Activated CD4-positive, alpha-beta T cell treated with anti-CD3 and anti-CD28 coated beads, Interleukin-2, Interleukin-4, amounts not matched to agents 100 ng/mL and 50 ng/mL, durations not matched to agents 16 hours and 8 hours (primary cell): Measurements from ENCODE around the gene RPTOR.
"Not testable (repeated sequence)": the region's sequence is repeated elsewhere in the genome, so short reads cannot be mapped to it uniquely, and the experiment has no call there.

ENCODE experiments used
- DNase-seq: peaks from one replicate; pipeline ENCODE4 v3.0.0-alpha.2; 2020; ENCODE audit warnings: low spot score

The RPTOR gene

DNA sequence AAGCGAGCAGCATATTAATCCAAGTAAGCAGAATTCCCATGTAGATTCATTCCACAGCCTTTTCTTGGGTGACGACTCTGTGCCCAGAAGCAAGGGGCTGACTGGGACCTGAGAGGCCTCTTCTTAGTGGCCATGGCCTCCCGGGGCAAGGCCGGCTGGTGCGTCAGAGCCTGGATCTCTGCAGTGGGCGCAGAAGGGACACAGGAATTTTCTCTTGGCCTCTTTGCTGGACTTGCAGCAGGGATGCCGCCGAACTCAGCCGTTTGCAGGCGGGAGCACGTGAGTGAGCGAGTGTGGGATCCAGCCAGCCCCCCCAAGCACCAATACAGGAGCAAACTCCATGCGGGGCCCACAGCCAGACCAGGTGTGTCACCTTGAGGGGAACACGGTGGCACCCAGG, 151.8 kb downstream of the RPTOR start:
- no peak for DNase-seq

DNA sequence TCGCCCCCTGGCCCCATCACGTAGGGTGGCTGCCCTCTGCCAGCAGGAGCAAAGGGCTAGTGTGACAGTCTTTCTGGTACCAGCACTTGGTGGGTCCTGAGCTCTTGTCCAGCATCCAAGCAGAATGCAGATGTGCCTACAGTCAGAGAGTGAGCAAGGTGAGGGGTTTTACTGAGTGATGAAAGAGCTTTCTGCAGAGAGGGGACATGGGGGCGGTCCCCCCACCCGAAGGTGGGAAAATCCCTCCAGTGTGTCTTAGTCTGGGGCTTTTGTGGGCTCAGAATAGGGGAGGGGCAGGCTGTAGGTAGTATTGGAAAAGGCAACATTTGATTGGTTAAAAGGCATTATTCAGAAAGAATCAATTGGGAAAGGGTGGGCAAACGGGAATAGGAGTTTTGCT, 152.3 kb downstream of the RPTOR start:
- no peak for DNase-seq

DNA sequence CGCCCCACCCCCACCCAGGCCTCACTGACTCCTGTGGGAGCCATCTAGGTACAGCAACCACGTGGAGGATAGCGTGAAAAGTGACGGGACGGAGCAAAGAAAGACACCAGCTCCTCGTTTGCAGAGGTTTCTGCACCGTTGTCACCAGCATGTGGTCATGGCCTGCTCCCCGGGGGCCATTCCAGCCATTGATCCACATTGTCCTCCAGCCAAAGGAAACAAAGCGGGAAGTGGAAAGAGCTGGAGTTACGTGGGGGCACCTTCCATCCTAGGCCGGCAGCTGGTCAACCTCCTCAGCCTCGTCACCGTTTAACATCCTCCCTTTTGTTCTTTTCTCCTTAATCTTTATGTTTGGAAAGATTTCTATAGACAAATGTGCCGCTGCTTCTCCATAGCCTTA, 153.7 kb downstream of the RPTOR start:
- DNase-seq, result no peak

DNA sequence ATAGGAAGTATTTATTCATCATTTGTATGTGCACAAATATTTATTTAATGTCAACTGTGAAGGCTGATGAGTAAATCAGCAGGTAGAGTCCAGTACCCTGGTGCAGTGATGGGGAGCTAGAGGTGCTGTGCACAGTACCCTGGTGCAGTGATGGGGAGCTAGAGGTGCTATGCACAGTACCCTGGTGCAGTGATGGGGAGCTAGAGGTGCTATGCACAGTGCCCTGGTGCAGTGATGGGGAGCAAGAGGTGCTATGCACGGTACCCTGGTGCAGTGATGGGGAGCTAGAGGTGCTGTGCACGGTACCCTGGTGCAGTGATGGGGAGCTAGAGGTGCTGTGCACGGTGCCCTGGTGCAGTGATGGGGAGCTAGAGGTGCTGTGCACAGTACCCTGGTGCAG, 154.6 kb downstream of the RPTOR start:
- not testable (repeated sequence) for DNase-seq

DNA sequence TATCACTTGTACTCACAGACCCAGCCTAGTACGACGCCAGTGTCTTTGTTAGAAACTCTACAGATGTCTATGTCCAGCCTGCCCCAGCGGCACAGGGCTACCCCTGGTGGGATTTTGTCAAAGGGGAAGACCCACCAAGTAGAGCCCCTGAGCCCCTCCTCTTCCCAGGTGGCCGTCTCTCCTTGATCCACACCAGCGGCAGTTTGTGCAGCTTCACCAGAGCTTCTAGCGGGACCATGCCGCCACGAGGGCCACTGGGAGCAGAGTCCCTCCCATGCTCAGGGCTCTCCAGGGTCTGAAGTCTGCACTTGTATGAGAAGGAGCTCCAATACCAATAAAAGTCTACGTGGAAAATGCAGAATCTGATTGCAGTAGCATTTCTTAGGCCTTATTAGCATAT, 157.1 kb downstream of the RPTOR start:
- DNase-seq, result no peak

DNA sequence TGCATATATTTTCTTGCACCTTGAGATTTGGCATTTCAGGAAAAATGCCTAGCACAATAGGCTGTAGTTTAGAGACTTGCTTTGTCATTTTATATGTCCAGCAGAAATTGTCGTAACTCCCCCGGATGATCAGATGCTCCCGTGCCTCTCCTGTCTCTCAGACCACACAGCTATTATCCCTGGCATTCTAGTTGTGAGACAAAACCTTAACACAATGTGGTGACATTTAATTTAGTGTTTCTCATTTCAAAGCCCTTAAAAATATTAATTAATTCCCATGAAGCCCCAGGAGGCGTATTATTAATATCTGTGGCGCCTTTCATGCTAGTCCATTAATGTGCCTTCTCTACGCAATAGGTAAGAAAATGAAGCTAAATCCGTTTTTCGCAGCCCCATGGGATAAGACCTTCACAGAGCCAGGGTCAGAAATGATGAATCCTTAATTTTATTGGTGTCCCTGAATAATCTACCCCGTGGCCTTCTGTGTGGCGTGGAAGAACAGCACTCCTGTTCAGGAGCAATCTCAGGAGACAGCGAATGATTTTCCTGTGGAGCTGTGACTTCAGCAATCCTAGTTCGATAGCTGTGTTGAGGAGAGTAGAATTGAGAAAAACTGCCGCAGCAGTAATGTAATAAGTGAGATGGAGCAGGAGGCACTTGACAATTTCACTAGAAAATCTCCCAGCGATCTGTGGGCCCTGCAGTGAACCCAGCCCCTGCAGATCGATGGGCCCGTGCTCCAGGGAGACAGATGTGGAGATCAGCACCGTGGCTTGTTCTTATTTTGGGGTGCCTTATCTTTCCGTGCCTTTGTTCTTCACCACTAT, 157.9 kb downstream of the RPTOR start:
- DNase-seq, result no peak

DNA sequence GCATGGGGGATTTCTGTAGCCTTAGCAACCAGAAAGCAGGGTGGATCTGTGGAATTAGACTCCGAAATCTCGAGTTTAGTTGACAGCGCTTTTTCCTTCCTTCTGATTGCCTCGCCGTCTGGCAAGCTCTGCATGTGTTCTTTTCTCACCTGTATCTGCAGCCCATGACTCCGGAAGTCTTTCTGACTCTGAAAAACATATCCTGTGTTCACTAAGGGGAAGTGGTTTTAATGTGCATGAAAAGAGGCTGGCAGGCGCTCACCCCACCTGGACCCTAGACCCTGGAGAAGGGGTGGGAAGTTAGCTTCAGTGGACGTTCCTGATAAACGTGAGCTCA, 158.5 kb downstream of the RPTOR start:
- peak; percentile 44 for DNase-seq

DNA sequence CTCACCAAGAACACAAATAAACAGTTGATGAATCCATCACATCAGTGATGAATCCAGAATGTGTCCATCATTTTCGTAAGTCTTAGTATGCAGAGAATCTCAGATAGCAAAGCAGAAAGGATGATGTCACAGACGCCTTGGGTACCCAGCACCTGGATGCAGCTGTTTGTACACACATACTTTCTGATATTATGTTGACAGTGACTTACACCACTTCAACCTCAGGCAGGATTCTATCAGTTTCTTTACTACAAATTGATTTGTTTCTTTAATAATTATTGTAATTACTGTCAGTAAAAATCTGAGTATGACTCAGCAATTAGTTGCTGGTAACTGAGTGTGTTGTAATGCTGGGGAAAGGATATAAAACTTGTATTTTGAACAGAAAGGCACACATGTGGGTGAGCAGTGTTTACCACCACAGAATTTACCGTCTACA, 159.8 kb downstream of the RPTOR start:
- DNase-seq, result peak; percentile 4

DNA sequence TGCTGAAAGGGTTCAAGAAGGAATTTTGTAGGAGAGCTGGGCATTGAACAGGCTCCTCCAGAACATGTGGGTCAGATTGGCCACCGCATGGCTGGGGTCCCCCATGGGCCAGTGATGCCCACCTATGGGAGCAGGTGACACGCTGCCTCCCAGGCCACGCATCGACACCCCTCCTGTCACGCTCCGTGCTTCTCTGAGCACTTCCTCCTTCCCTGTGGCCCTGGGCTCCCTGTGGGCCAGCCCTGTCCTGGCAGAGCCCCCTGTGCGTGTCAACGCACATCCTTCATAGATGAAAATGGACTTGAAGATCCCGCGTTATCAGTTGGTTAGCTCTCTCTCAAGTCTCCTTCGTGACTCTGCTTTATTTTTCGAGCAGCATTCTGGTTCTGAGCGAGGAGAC, 160.3 kb downstream of the RPTOR start:
- no peak for DNase-seq

DNA sequence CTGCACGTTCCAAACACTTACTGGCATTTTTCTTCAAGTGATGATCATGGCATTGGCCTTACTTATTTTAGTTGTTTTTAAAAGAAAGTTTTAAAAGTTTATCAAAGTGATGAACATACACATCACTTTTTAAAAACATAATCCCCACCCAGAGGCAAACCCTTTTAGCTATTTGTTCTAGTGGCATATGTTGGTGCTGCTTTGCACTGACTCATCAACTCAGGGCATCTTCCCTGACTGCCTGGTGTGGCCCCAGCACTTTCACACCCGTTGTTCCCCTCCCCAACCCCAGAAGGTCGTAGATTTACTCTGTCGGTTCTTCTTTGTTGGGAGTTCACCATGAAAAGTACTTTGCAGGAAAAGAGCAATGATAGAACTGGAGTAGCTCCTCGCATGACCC, 161.3 kb downstream of the RPTOR start:
- no peak for DNase-seq

DNA sequence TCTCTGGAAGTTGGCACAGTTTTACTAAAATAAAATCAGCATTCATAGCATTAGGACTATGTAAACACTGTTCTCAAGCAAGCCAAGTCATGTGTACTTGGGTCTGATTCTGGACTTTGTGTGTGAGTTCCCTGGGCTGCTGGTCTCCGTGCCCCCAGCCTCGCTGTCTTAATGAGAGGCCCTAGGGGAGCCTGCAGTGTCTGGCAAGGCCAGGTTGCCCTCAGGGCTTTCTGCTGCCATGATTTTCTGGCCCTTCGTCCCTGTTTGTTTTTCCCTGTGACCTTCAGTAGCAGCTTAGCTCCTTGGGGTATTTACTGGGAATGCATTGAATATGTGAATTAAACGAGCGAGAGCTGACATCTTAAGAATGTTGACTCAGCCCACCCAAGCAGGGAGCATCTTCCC, 161.8 kb downstream of the RPTOR start:
- DNase-seq, result no peak

DNA sequence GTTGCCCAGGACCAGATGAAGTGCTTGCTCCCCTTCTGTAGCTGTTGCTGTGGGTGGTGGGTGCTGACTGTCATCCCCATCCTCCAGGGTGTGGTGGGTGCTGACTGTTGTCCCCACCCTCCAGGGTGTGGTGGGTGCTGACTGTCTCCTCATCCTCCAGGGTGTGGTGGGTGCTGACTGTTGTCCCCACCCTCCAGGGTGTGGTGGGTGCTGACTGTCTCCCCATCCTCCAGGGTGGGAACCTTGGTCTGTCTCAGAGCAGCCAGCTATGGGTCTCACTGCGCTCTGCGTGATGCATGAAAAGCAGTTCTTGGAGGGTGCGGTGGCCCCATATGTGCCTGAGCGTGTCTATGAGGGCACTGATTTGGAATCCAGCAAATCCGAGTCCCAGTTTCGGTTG, 163.8 kb downstream of the RPTOR start:
- DNase-seq, result no peak

DNA sequence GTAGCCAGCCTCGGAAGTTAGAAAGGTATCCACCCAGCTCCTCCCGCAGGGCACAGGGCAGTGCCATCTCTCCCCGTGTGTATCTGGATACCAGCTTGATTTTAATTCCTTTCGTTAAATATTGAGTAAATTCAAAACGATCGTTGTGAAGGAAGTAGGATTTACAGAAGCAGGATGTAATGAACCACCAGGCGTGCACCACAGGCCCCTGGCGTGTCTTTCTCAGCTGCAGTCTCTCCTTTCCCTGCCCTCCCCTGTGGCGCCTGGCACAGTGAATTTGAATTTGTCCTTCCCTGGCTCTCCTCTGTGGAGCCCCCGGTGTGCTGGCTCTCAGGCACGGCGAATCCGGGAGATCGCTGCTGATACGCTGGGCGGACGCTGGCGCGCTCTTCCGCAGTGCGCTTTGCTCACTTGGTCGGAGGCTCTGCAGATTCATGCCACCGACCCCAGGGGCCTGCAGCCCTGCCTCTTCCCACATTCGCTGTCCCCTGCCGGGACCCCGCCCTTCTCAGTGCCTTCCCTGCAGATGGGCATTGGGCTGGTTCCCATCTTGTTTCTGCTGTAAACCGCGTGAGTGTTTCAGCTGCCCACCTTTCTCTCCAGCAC, 164.6 kb downstream of the RPTOR start:
- no peak for DNase-seq

DNA sequence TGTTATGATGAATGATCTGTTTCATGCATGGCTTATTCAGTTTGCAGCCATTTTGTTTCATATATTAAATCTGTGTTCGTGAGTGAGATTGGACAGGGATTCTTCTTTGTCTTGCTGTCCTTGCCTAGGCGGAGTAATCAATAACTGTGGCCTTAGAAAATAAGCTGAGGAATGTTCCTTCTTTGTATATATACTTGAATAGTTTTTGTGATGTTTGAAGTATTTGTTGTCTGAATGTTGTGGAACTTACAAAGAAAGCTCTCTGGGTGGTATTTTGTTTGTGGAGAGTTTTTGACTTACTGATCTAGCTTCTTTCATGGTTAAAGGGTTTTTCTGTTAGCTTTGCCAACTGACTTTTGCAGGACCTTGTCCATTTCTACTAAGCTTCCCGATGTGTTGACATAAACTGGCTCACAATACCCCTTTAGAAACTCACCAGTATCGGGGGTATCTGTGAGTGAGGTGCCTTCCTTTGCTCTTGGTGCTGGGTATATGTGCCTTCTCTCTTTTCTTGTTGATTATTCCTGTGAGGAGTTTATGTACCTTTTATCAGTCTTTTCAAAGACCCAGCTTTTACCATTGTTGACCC, 166.2 kb downstream of the RPTOR start:
- DNase-seq, result no peak

DNA sequence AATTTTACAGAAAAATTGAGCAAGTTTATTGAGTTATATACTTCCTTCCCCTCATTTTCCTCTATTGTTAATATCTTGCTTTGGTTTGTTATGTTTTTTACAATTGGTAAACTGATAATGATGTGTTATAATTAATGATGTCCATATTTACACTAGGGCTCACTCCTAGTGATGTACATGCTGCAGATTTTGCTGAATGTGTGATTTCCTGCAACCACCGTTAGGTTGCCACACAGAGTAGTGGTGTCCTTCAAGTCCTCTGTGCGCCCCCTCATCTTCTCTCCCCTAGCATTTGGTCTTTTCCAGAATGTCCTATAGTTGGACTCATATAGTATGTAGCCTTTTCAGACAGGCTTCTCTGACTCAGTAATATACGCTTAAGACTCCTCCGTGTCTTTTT, 167.5 kb downstream of the RPTOR start:
- no peak for DNase-seq

DNA sequence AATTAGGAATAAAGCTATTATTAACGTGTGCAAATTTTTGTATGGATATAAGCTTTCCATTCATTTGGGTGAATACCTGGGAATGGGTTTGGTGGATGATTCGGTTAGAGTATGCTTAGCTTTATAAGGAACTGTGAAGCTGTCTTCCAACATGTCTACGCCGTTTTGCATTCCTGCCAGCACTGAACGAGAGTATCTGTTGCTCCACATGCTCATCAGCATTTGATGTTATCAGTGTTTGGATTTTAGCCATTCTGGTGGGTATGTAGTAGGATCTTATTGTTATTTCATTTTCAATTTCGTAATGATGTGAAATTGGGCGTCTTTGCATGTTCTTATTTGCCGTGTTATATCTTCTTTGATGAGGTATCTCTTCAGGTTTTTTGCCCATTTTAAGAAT, 168.0 kb downstream of the RPTOR start:
- no peak for DNase-seq

DNA sequence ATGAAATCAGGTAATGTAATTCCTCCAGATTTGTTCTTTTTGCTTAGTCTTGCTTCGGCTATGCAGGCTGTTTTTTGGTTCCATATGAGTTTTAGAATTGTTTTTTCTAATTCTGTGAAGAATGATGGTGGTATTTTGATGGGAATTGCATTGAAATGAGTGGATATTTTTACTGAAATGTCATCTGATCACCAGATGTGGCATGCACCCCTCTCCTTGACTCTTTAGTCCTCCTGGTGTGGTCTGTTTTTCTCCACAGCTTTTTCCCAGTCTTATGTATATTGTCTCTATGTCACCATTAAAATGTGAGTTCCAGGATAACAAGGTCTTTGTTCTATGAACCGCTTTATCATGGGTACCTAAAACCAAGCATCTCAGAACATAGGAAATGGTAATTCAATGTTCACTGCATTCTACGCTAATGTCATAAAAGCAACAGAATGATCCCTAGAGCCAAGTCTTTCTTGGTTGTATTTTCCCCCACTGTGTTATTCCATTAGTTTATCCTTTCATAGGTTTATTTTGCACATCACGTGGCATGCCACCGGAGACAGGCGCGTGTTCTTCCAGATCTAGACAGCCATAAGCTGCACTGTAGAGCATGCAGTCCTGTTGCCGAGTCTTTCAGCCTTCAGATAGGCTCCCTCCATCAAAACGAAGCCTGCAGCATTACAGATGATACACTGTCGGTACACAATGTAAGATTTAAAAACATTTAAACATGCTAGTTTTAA, 172.5 kb downstream of the RPTOR start:
- no peak for DNase-seq

DNA sequence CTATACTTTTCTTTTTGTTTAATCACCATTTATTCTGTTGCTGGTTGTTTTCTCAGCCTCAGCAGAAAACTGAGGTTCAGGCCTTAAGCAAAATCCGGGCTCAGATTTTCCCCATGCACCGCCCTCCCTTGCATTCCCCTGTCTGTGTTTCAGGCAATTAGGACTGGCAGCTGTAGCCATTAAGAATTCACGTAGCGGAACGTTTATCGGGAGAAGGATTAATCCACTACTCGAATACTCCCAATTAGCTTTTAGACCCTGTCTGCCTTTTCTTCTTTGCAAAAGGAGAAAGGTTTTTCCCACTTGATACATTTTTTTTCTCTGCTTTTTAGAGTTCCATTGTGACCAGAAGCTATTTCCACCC, 173.1 kb downstream of the RPTOR start:
- DNase-seq, result no peak

DNA sequence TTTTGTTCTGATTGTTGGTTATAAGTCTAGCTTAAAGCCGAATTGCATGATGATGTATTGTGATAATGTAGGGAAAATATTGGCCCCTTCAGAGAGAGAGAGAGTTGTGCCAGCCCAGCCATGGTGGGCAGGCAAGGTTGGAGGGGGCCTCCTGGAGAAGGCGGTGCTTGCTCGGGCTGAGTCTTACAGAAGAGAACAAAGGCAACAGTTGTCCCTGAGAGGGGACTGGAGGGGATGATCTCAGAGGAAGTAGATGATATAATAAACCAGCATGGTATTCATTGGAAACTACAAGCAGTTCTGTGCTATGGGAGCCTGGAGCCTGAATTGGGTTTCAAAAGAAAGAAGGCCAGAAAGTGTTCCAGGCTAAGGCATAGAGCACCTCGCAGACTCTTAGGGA, 173.8 kb downstream of the RPTOR start:
- DNase-seq, result no peak

DNA sequence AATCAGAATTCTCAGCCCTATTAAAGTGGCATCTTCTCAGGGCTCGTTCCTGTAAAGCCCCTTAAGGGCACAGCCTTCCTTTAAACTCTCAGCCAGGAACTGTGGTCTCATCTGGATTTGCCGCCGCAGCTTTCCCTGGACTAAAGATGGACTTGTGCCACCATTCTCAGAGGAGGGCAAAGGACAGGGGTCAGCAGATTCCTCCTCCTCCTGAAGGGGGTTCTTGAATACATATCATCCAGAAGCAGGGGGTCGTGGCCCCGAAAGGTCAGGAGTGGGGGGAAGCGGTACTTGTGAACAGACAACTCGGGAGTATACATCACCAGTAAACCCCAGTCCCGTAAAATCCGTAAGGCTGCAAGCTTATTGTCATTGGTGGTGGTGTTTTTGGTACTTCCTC, 174.8 kb downstream of the RPTOR start:
- no peak for DNase-seq

DNA sequence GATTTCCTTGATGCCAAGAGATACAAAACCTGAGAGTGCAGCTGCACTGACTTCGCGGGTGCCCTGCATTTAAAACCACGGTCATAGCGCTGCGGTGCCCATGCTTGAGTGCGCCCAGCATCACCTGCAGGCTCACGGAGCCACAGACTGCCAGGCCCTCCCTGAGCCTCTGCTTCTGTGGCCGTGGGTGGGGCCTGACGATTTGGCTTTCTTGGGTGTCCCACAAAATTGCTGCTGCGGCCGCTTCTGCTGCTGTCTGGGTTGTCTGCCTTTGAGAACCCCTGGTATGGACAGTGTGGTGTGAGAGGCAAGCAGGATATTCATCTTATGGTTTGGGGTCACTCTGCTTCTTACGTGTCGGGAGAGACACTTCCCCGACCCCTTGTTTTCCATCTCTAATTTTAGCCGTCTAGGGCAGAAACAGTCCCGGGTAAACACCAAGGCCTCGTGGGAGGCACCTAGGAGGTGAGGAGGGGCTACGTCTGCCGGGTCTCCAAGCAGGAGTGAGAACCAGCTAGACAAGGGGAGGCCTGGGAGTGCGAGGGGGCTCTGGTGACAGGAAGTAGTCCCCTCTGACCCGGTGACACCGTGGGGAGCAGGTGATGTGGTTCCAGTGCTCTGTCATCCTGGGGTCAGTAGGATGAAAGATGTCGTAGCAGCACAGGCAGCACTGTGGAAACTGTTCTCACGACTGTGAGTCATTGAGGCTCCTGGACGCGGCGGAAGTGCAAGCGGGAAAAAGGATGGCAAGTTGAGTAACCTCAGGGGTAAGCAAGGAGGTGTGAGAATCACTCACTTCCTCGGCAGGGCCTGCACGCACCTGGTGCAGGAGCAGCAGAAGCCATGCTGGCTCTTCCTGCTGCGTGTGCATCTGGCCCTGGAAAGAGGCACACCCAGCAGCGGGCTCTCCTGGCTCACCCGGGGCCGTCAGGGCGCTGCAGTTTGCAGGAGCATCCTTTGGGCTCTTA, 176.3 kb downstream of the RPTOR start:
- DNase-seq, result peak; percentile 84

DNA sequence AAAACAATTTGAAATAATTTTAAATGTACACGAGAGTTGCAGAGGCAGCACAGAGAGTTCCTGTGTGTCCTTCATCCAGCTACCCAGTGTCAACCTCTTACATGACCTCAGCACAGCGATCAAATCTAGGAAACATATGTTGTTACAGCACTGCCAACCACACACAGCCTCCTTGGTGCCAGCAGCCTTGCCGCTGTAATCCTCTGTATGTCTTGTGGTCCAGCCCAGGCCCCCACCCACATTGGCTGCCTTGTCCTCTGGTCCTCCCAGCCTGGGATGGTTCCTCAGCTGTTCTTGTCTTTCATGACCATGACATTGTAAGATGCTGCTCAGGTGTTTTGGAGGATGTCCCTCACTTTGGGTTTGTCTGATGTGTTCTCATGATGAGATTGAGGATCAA, 178.0 kb downstream of the RPTOR start:
- no peak for DNase-seq
